Measurements from ENCODE around the gene ARPC1B. TPM values are rescaled to one million over a fixed set of nuclear protein-coding genes. Genes with fewer than 3 reads are reported as not detected.

Gene ARPC1B
- polyA plus RNA-seq, 1 of the 3 experiments (the other 2 are of a cell fraction): 836 TPM

GRCh38 chr7:99385564-99385963 is 11.0 kb downstream of the ARPC1B start:
- no peak overlapping the region for H3K27ac ChIP-seq (ENCODE audit: low read depth in 2 of 2, low read length in 1 of 2)
- H3K9me2 ChIP-seq: no peaks in the 10 kb centered on the region
- H3K79me2 ChIP-seq (ENCODE audit: insufficient read depth): peaks cover 49% of the 10 kb centered on the region
- no peak overlapping the region for H3K4me3 ChIP-seq (ENCODE audit: low read depth in 2 of 2, low read length in 1 of 2)
- peaks cover 23% of the 10 kb centered on the region for H3F3A ChIP-seq (replicated peaks; ENCODE audit: insufficient read depth)
- POLR2A ChIA-PET: no interaction called here
- peaks cover 0 to 16% of the 10 kb centered on the region in 2 experiments; a peak in 1 of 4 replicates for H3K4me1 ChIP-seq (ENCODE audit: control insufficient read depth in 1 of 2, insufficient read depth in 2 of 2, low read depth in 1 of 2, low read length in 1 of 2)
- no peaks in the 10 kb centered on the region for H3K9me3 ChIP-seq
- no peak overlapping the region for H3K9ac ChIP-seq
- no peak overlapping the region for H2AFZ ChIP-seq (ENCODE audit: low read depth)
- no peaks in the 10 kb centered on the region for H3K27me3 ChIP-seq (ENCODE audit: insufficient read depth)
- CTCF ChIA-PET: interaction anchor here (0.6 to 1.4 kb wide), 2 partner anchors 22 to 1221 kb away, joined by 3 to 4 read pairs; no protein-coding TSS in a partner anchor
- DNase-seq: no peak
- 96% methylated on average over 4 of the region's 8 CpGs for WGBS (ENCODE audit: low lambda C conversion rate)
- no peak for TF ChIP-seq TEAD4 (IDR thresholded peaks at IDR 0.05; ENCODE audit: borderline replicate concordance, insufficient read depth)
- TF ChIP-seq JUND (IDR thresholded peaks at IDR 0.05): no peak
- TF ChIP-seq GATA2 (CRISPR knock-in tag; IDR thresholded peaks at IDR 0.05): no peak
- H3K36me3 ChIP-seq (replicated peaks in 1 of 2; ENCODE audit: control insufficient read depth in 1 of 2, insufficient read depth in 2 of 2, low read length in 1 of 2): peaks cover 24 to 59% of the 10 kb centered on the region in 2 experiments
- no peak overlapping the region for H3K4me2 ChIP-seq
- H4K20me1 ChIP-seq (ENCODE audit: insufficient read depth): peaks cover 46% of the 10 kb centered on the region

DNA sequence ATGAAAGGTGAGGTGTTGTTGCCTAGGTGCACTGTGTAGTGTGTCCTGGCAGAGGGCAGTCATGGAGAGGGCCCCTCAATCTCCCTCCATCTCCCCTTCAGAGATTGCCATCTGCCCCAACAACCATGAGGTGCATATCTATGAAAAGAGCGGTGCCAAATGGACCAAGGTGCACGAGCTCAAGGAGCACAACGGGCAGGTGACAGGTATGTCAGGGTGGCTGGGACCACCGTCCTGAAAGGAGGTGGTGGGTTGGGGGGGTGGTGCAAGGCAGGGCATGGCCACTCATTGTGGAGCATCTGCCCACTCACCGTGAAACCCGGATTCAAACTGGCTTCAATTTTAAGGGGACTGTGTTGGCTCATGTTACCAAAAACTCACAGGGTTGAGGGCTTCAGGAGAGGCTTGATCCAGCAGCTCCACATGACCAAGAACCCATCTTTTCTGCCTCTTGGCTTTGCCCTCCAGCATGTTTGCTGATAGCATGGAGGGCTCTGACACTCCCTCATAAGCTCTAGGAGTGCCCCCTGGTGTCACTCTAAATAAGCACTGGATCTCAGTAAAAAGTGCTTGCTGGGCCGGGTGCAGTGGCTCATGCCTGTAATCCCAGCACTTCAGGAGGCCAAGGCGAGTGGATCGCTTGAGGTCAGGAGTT is 12.2 kb downstream of the ARPC1B start:
- no peaks in the 10 kb centered on the region for H3K9me2 ChIP-seq
- peaks cover 38% of the 10 kb centered on the region for H3K79me2 ChIP-seq (ENCODE audit: insufficient read depth)
- H4K20me1 ChIP-seq (ENCODE audit: insufficient read depth): peaks cover 34% of the 10 kb centered on the region
- H2AFZ ChIP-seq (ENCODE audit: low read depth): no peak overlapping the region
- H3K4me1 ChIP-seq (ENCODE audit: control insufficient read depth in 1 of 2, insufficient read depth in 2 of 2, low read depth in 1 of 2, low read length in 1 of 2): peaks cover 0 to 5% of the 10 kb centered on the region in 2 experiments; a peak in 1 of 4 replicates
- no peaks in the 10 kb centered on the region for H3K9me3 ChIP-seq
- WGBS (ENCODE audit: low lambda C conversion rate): 90% methylated on average over 9 of the region's 9 CpGs
- POLR2A ChIA-PET: no interaction called here
- H3F3A ChIP-seq (replicated peaks; ENCODE audit: insufficient read depth): peaks cover 30% of the 10 kb centered on the region
- CTCF ChIA-PET: interaction anchor here (0.9 to 2.2 kb wide), 5 partner anchors 9 to 21 kb away, joined by 3 to 6 read pairs (median 4); no protein-coding TSS in a partner anchor
- H3K27me3 ChIP-seq (ENCODE audit: insufficient read depth): no peaks in the 10 kb centered on the region
- no peak overlapping the region for H3K4me2 ChIP-seq
- peaks cover 31 to 70% of the 10 kb centered on the region in 2 experiments for H3K36me3 ChIP-seq (replicated peaks in 1 of 2; ENCODE audit: control insufficient read depth in 1 of 2, insufficient read depth in 2 of 2, low read length in 1 of 2)
- no peak overlapping the region for H3K27ac ChIP-seq (ENCODE audit: low read depth in 2 of 2, low read length in 1 of 2)
- H3K9ac ChIP-seq: no peak overlapping the region
- H3K4me3 ChIP-seq (ENCODE audit: low read depth in 2 of 2, low read length in 1 of 2): no peak overlapping the region
- peak; percentile 58 for DNase-seq
- TF ChIP-seq SMC3 (IDR thresholded peaks at IDR 0.05; ENCODE audit: low read depth, low read length): peak; percentile 25; the same call in 1 of the 2 replicates
- TF ChIP-seq GATA2 (CRISPR knock-in tag; IDR thresholded peaks at IDR 0.05): no peak
- TF ChIP-seq, protein P1, sequence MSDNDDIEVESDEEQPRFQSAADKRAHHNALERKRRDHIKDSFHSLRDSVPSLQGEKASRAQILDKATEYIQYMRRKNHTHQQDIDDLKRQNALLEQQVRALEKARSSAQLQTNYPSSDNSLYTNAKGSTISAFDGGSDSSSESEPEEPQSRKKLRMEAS (IDR thresholded peaks at IDR 0.05; ENCODE audit: low read depth): no peak
- TF ChIP-seq JUND (IDR thresholded peaks at IDR 0.05): no peak
- TF ChIP-seq MEF2A (IDR thresholded peaks at IDR 0.05; ENCODE audit: borderline replicate concordance, low read depth): no peak
- TF ChIP-seq RXRA (IDR thresholded peaks at IDR 0.05; ENCODE audit: borderline replicate concordance, low read depth): no peak
- peak; percentile 55 for TF ChIP-seq RAD21 (IDR thresholded peaks at IDR 0.05; ENCODE audit: low read length)
- no peak for TF ChIP-seq FOXJ3 (CRISPR knock-in tag; IDR thresholded peaks at IDR 0.05)
- no peak for TF ChIP-seq PBX3 (IDR thresholded peaks at IDR 0.05)
- TF ChIP-seq, protein P2, sequence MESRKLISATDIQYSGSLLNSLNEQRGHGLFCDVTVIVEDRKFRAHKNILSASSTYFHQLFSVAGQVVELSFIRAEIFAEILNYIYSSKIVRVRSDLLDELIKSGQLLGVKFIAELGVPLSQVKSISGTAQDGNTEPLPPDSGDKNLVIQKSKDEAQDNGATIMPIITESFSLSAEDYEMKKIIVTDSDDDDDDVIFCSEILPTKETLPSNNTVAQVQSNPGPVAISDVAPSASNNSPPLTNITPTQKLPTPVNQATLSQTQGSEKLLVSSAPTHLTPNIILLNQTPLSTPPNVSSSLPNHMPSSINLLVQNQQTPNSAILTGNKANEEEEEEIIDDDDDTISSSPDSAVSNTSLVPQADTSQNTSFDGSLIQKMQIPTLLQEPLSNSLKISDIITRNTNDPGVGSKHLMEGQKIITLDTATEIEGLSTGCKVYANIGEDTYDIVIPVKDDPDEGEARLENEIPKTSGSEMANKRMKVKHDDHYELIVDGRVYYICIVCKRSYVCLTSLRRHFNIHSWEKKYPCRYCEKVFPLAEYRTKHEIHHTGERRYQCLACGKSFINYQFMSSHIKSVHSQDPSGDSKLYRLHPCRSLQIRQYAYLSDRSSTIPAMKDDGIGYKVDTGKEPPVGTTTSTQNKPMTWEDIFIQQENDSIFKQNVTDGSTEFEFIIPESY (IDR thresholded peaks at IDR 0.05; ENCODE audit: borderline replicate concordance, low read depth): no peak
- no peak for TF ChIP-seq TCF12 (IDR thresholded peaks at IDR 0.05)
- TF ChIP-seq CTCF (IDR thresholded peaks at IDR 0.05): peak; percentile 50
- no peak for TF ChIP-seq MXI1 (IDR thresholded peaks at IDR 0.05; ENCODE audit: low read depth, low read length)
- no peak for TF ChIP-seq TEAD4 (IDR thresholded peaks at IDR 0.05; ENCODE audit: borderline replicate concordance, insufficient read depth)
- no peak for TF ChIP-seq GABPA (IDR thresholded peaks at IDR 0.05; ENCODE audit: low read depth)
- TF ChIP-seq CHD2 (IDR thresholded peaks at IDR 0.05; ENCODE audit: low read length, partially characterized antibody): no peak
- TF ChIP-seq RFX5 (IDR thresholded peaks at IDR 0.05; ENCODE audit: low read length): no peak
- no peak for TF ChIP-seq FOSL2 (IDR thresholded peaks at IDR 0.05; ENCODE audit: borderline replicate concordance, low read depth)
- TF ChIP-seq EZH2phosphoT487 (IDR thresholded peaks at IDR 0.05; ENCODE audit: borderline replicate concordance, low read depth): no peak
- no peak for TF ChIP-seq POLR2AphosphoS5 (IDR thresholded peaks at IDR 0.05; ENCODE audit: low read depth, low read length)
- TF ChIP-seq NRF1 (IDR thresholded peaks at IDR 0.05; ENCODE audit: low read depth, low read length): no peak
- no peak for TF ChIP-seq USF2 (IDR thresholded peaks at IDR 0.05; ENCODE audit: borderline replicate concordance, low read depth, low read length)

Data from SK-N-SH (cell line).